Upper lobe of left lung (tissue), 6 donors: ENCODE data around the gene HPCA. TPM values are rescaled to one million over a fixed set of nuclear protein-coding genes. Genes with fewer than 3 reads are reported as not detected.

Experiments
- ATAC-seq, 2 donors: fragments of 200-7000 bp; cut with Tn5 transposase; one replicate each; pipeline ENCODE4 v1.9.1; 2022; ENCODE audit warnings: mild to moderate bottlenecking in 2 of 2, moderate library complexity in 2 of 2; ENCODE audit not compliant: low FRiP score in 2 of 2
- DNase-seq, 2 donors: peaks; one replicate each; pipeline ENCODE4 v3.0.0-alpha.2; 2019 to 2020
- H3K27ac ChIP-seq, 4 donors: fragments of 200-600 bp; sonication (generic); one replicate each; pipeline ENCODE4 v1.5.1; 2016 to 2019
- H3K27me3 ChIP-seq, 4 donors: fragments of 200-600 bp; sonication (generic); one replicate each; pipeline ENCODE4 v1.5.1; 2017 to 2019
- H3K36me3 ChIP-seq, 4 donors: fragments of 200-600 bp; sonication (generic); one replicate each; pipeline ENCODE4 v1.5.1; 2016 to 2019
- H3K4me1 ChIP-seq, 4 donors: fragments of 200-600 bp; sonication (generic); one replicate each; pipeline ENCODE4 v1.5.1; 2018 to 2019
- H3K4me3 ChIP-seq, 4 donors: fragments of 200-600 bp; sonication (generic); one replicate each; pipeline ENCODE4 v1.5.1; 2017 to 2019; ENCODE audit warnings: mild to moderate bottlenecking in 2 of 4, moderate library complexity in 1 of 4
- H3K9me3 ChIP-seq, 4 donors: fragments of 200-600 bp; sonication (generic); one replicate each; pipeline ENCODE4 v1.5.1; 2018 to 2019
- EP300 ChIP-seq, 4 donors: sonication (generic); formaldehyde crosslinking; IDR thresholded peaks; one replicate each; pipeline ENCODE4 v1.5.1; 2017; ENCODE audit warnings: antibody characterized with exemption in 4 of 4, control low read depth in 2 of 4
- POLR2A ChIP-seq, 4 donors: fragments of 450-650 bp; IDR thresholded peaks; one replicate each; pipeline ENCODE4 v1.5.1; 2016 to 2017; ENCODE audit warnings: antibody characterized with exemption in 4 of 4, mild to moderate bottlenecking in 2 of 4
- POLR2AphosphoS5 ChIP-seq, 2 donors: sonication (generic); formaldehyde crosslinking; IDR thresholded peaks; one replicate each; pipeline ENCODE4 v1.5.1; 2017; ENCODE audit warnings: antibody characterized with exemption in 2 of 2
- WGBS, 2 donors: methylation state at CpG; one replicate each; pipeline ENCODE4 v1.1.5; 2017 to 2018; 5-methylcytosine and 5-hydroxymethylcytosine counted together
- total RNA-seq, 6 donors: library from RNA; depleted of rRNA in 4 of 6; stranded (reverse); fragments of >200 nt in 4 of 6; gene quantifications; one replicate each; pipeline versions ENCODE4 v1.1.0 to v1.2.1, GENCODE V29; 2016 to 2021
- TF ChIP-seq, protein P1 (sequence below), 6 experiments: fragments of 450-650 bp in 4 of 6; fragments of 200-600 bp in 2 of 6; sonication (generic) in 2 of 6; IDR thresholded peaks; one replicate each; pipeline ENCODE4 v1.5.1; 2016 to 2019; ENCODE audit warnings: antibody characterized with exemption in 6 of 6
- donor health status: DM: no; HTN: no; CAD: no; lungs with moderate emphysema.
- donor health status: DM: no; HTN: yes; CAD: no; lungs with severe emphysema.

HPCA gene
- total RNA-seq, 6 donors from 2014 or later, result not detected

DNA sequence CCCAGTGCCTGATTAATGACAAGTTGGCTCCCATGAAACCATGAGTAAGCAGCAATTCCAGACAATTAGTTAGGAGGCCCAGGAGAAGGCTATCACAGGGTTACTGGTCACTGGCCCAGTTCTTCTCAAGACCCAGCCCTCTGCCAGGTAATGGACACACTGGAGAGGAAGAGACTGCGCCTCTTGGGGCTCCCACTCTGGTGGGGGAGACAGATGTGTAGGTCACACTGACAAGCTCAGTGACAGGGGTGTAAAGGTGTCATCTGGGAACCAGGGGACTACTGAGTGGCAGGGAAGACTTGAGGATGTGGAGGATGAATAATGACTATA, 4.9 kb downstream of the HPCA start:
- H3K27me3 ChIP-seq, result peaks cover 0 to 34% (median 23%) of the 10 kb centered on the region in 4 donors
- no peak for DNase-seq

DNA sequence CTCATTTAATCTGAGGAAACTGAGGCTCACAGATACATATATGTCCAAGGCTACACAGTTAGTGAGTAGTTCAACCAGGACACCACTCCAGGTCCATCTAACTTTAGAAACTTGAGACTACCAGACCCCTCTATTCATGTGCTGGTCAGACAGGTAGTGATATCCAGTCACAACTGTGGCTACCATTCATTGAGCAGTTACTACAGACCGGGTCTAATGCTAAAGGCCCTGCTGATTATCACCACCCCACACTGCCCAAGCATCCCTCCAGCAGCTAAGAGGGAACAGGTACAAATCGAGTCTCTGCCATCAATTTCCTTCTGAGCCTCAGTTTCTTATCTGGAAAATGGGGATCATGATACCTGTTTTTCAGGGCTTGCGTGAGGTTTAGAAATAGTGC, 5.3 kb downstream of the HPCA start:
- no peaks in the 10 kb centered on the region for H3K9me3 ChIP-seq
- peaks cover 12 to 21% (median 20%) of the 10 kb centered on the region in 4 donors for H3K4me1 ChIP-seq
- 66 to 100% methylated on average over 3 of the region's 3 CpGs for WGBS, 2 donors
- H3K27ac ChIP-seq, result no peak overlapping the region
- peaks cover 0 to 30% (median 19%) of the 10 kb centered on the region in 4 donors for H3K27me3 ChIP-seq
- no peaks in the 10 kb centered on the region for H3K36me3 ChIP-seq
- DNase-seq (no peak), ATAC-seq (no peak)
- H3K4me3 ChIP-seq, result no peak overlapping the region
- TF ChIP-seq POLR2AphosphoS5 (IDR thresholded peaks at IDR 0.05) (no peak), EP300 (IDR thresholded peaks at IDR 0.05) (no peak), POLR2A (IDR thresholded peaks at IDR 0.05) (no peak)
- TF ChIP-seq, protein P1, sequence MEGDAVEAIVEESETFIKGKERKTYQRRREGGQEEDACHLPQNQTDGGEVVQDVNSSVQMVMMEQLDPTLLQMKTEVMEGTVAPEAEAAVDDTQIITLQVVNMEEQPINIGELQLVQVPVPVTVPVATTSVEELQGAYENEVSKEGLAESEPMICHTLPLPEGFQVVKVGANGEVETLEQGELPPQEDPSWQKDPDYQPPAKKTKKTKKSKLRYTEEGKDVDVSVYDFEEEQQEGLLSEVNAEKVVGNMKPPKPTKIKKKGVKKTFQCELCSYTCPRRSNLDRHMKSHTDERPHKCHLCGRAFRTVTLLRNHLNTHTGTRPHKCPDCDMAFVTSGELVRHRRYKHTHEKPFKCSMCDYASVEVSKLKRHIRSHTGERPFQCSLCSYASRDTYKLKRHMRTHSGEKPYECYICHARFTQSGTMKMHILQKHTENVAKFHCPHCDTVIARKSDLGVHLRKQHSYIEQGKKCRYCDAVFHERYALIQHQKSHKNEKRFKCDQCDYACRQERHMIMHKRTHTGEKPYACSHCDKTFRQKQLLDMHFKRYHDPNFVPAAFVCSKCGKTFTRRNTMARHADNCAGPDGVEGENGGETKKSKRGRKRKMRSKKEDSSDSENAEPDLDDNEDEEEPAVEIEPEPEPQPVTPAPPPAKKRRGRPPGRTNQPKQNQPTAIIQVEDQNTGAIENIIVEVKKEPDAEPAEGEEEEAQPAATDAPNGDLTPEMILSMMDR (IDR thresholded peaks at IDR 0.05), result no peak

More for the DNA sequence above, 4.9 kb downstream of the HPCA start:
- H3K4me3 ChIP-seq, result no peak overlapping the region
- no peaks in the 10 kb centered on the region for H3K9me3 ChIP-seq
- 85 to 100% methylated on average over 1 of the region's 1 CpG for WGBS, 2 donors
- H3K36me3 ChIP-seq, result no peaks in the 10 kb centered on the region
- no peak overlapping the region for H3K27ac ChIP-seq
- no peak for TF ChIP-seq POLR2A (IDR thresholded peaks at IDR 0.05)
- TF ChIP-seq EP300 (IDR thresholded peaks at IDR 0.05), result no peak
- TF ChIP-seq, protein P1 (IDR thresholded peaks at IDR 0.05), result no peak
- ATAC-seq, result no peak
- peaks cover 15 to 25% (median 24%) of the 10 kb centered on the region in 4 donors for H3K4me1 ChIP-seq

DNA sequence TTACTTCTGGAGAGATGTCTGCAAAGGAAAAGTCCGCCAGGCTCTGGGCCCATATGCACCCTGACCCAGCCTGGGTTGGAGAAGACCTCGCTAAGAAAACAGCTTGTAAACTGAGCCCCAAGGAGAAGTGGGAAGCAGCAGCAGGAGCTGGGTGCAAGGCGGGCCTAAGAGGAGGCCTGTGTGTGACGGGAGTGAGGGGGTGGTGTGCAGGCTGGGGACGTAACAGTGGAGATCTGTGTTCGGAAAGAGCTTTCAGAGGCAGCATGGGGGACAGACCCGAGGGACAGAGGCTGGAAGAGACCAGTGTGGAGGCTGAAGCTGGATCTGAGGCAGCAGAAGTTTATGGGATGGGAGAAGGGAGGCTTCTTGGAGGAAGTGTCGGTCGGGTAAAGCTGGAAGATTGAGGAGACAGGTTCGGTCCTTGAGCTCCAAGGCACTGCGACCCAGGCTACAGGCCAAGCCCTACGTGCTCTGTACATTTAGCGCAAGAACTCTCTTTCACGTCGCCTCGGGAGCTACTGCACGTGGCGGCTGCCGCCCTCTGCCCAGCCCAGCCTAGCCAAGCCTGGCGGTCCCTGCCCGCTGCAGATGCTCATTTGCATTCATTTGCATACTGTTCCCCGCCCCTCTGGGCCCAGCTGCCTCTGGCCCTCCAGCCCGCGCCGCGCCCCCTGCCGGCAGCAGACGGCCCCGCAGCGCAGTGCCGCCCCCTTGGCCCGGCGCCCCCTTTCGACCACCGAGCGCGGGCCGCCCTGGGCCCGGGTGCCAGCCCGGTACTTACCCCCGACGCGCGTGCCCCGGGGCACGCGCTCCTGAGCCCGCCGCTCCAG, 6.3 kb downstream of the HPCA start:
- Histone ChIP-seq H3K27me3 (peaks cover 0 to 20% (median 12%) of the 10 kb centered on the region in 4 donors), H3K4me1 (peaks cover 12 to 20% (median 19%) of the 10 kb centered on the region in 4 donors), H3K9me3 (no peaks in the 10 kb centered on the region), H3K4me3 (peak overlapping the region in 3 of 4 donors; percentile 32 to 52 (median 52)), H3K27ac (no peak overlapping the region), H3K36me3 (no peaks in the 10 kb centered on the region)
- DNase-seq (peak in 1 of 2 donors; percentile 88), ATAC-seq (peak in 1 of 2 donors; percentile 54)
- WGBS, 2 donors, result 22 to 48% methylated on average over 18 to 47 of the region's 49 CpGs
- TF ChIP-seq, protein P1 (IDR thresholded peaks at IDR 0.05), result peak in 5 of 6 experiments; percentile 31 to 76 (median 53)
- TF ChIP-seq POLR2A (IDR thresholded peaks at IDR 0.05) (no peak), EP300 (IDR thresholded peaks at IDR 0.05) (no peak)

DNA sequence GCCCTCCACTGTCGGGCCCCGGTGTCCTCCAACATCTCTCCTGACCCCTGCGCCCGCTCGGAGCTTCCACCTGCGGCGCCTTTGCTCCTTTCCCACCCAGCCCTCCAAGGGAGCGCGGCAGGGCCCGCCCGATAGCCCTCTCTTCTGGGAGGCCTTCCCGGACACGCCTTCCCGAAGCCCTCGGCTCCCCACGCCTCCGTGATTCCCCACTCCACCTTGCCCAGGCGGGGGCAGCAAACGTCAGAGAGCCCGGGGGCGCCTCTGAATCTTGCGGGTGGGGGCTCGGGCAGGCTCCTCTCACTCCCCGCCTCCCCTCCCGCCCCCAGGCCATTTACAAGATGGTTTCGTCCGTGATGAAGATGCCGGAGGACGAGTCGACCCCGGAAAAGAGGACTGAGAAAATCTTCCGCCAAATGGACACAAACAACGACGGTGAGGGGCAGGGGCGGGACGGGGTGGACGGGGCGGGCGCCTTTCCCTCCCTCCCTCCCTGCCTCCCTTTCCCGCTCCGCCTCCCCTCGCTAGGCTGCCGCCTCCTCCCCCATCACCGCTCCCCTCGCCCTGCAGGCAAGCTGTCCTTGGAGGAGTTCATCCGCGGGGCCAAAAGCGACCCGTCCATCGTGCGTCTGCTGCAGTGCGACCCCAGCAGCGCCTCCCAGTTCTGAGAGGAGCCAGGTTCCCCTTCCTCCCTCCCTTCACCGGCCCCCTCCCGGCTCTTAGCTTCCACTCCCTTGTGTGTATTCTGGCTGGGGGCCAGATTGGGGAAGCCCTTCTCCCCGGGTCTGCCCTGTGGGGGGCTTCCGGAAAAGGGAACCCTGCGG, 7.1 kb downstream of the HPCA start:
- WGBS, 2 donors, result 0 to 3% methylated on average over 3 to 55 of the region's 58 CpGs
- Histone ChIP-seq H3K4me3 (peak overlapping the region; percentile 14 to 52 (median 42)), H3K36me3 (no peaks in the 10 kb centered on the region), H3K27ac (no peak overlapping the region), H3K4me1 (peaks cover 12 to 20% (median 19%) of the 10 kb centered on the region in 4 donors), H3K27me3 (peaks cover 0 to 15% (median 12%) of the 10 kb centered on the region in 4 donors), H3K9me3 (no peaks in the 10 kb centered on the region)
- peak in 1 of 2 donors; percentile 69 for ATAC-seq
- DNase-seq, result peak in 1 of 2 donors; percentile 82
- TF ChIP-seq POLR2AphosphoS5 (IDR thresholded peaks at IDR 0.05) (no peak), POLR2A (IDR thresholded peaks at IDR 0.05) (no peak), EP300 (IDR thresholded peaks at IDR 0.05) (no peak)
- TF ChIP-seq, protein P1 (IDR thresholded peaks at IDR 0.05), result peak in 1 of 6 experiments; percentile 5
